ENCODE measurements around the gene GOLGA6L26. TPM values are rescaled to one million over a fixed set of nuclear protein-coding genes. Genes with fewer than 3 reads are reported as not detected.

The GOLGA6L26 gene
- total RNA-seq, 1 donor from 2014 or later = not detected

Other genes starting within 250 kb of the GOLGA6L26 start
- not detected in 2 replicates for gene GOLGA6L1, start 197.4 kb downstream of the GOLGA6L26 start, total RNA-seq
- under 0.01 and 0.04 TPM in 2 replicates for gene GOLGA8S, start 20.6 kb upstream of the GOLGA6L26 start, total RNA-seq
- not detected in 2 replicates for gene GOLGA6L2, start 113.0 kb upstream of the GOLGA6L26 start, total RNA-seq
- 0.40 TPM in 1 of 2 replicates, not detected in the other for gene MKRN3, start 231.5 kb upstream of the GOLGA6L26 start, total RNA-seq